GM21390 (cell line): ENCODE data around the gene URB2.
"Not testable (repeated sequence)": the region's sequence is repeated elsewhere in the genome, so short reads cannot be mapped to it uniquely, and the experiment has no call there.

Source experiments
- ATAC-seq: cut with Tn5 transposase; IDR thresholded peaks from one replicate; pipeline ENCODE4 v1.9.1; 2021; ENCODE audit not compliant: unreplicated experiment

URB2 gene

DNA sequence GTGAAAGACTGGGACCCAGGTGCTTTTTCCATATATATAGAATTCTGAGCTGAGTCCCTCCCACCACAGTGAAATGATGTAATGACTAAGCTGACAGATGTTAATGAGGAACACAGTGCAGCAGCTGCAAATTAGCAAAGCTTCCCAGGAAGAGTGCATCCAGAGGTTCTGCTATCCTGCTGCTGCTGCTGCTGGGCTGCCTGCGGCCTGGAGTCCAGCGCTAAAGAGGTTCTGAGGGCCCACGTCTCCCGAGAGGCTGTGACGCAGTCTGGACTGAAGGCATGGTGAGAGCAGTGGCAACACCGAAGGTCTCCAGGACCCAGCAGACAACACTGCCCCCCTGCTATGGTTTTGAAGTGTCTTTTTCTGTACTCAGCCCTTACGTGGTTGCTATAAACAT is 63.9 kb downstream of the URB2 start:
- ATAC-seq: no peak

DNA sequence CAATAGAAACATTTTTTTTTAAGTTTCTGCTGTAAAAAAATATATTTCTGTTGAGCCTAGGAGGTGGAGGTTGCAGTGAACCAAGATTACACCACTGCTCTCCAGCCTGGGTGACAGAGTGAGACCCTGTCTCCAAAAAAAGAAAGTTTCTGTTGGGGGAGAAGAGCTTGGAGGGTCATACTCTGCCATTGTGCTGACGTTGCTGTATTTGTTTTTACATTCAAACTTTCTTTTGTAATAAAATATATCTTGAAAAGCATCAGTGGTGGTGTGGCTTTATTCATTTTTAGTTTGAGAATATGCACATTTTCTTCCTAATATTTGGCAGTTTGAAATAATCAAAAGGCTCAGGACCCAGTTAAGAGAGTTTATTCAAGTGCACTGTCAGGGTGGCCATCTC is 64.6 kb downstream of the URB2 start:
- no peak for ATAC-seq

DNA sequence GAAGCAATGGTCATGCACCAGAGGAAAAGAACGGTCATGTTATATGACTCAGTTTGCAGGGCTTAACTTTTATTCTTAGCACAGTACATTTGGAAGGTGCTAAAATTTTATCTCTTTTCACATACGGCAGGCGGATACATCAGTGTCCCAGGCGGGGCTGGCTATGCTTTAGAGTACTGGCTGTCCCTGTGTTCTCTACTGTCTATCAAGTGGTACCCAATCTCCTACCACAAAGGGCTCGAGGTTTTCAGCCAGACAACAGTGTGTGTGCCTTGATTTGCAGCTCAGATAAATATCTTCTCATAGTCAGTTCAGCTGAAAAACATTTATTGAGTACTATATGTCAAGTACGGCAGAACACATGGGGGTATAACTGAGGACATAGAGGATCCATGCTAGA is 65.3 kb downstream of the URB2 start:
- no peak for ATAC-seq

DNA sequence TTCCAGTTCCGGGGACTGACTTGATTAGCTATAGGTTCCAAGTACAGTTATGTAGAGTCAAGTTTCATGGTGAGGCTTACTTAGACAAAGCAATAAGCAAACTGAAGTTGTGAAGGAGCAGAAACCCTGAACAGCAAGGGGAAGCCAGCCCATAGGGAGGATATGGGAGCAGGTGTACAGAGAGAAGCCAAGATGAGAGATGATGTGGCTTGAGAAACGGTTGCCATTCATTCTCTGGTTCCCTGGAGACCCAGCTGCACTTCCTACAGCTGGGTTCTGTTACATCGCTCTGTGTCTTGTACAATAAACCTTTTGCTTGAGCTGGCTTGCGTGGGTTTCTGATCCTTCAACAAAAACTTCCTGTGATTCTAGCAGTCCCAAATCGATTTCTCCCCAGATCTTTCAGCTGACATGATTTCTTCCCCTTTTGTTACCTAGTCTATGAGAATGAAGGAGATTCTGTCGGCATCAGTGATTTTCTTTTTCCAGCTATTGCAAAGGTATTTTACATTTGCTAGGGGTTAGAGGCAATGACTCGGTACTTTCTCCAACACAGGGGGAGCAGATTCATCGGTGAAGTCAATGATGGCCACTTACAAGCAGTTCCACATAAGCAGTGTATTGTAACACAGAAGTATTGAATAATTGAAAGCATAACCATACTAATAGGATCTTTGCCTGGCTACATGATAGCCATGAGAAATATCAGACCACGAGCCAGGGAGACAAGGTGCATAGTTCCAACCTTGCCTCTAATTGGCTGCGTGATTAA is 67.3 kb downstream of the URB2 start:
- ATAC-seq: peak; percentile 65

DNA sequence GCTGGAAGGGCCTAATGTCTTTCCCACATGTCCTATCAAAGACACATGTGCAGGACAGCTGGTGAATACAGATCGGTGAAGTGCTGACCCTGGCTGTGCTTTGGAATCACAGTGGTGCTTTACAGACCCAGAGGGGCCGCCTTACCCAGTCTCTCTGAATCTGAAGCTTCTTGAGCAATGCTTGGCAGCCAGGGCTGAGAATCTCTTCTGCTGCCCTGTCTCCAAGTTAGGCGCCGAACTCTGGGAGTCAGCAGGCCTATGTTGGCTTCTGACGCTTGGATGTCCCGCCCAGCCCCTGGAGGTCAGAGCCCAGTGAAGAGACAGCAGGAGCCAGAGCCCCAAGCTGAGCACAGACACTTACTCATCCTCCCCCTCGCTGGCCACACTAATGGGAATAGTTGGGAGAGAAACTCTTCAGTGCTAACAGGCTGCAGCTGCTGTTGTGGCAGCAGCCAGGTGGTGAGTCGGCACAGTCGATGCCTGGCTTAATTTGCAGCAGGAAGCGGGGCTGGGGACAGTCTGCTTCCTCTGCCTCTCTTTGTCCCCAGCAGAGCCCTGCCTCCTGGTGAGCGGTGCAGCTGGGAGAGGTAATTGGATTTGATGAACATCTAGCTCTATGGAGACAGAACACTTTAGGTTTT is 68.1 kb downstream of the URB2 start:
- no peak for ATAC-seq

DNA sequence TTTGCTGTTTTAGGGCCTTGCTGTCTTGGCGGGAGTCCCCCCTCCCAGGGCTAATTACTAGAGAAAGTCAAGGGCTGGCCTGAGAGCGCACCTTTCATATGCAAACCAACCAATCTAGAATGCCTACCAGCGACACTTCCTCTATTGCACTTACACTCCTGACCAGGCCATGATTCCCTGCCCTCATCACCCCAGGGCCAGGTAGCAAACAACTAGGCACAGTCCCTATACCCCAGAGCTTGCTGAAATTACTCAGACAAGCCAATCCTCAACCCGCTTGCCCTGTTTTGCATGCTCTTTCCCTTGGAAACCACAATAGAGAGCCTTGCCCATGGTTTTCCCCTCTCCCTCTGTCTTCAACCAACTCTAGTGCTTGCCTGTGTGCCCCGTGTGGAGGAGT is 70.3 kb downstream of the URB2 start:
- no peak for ATAC-seq

DNA sequence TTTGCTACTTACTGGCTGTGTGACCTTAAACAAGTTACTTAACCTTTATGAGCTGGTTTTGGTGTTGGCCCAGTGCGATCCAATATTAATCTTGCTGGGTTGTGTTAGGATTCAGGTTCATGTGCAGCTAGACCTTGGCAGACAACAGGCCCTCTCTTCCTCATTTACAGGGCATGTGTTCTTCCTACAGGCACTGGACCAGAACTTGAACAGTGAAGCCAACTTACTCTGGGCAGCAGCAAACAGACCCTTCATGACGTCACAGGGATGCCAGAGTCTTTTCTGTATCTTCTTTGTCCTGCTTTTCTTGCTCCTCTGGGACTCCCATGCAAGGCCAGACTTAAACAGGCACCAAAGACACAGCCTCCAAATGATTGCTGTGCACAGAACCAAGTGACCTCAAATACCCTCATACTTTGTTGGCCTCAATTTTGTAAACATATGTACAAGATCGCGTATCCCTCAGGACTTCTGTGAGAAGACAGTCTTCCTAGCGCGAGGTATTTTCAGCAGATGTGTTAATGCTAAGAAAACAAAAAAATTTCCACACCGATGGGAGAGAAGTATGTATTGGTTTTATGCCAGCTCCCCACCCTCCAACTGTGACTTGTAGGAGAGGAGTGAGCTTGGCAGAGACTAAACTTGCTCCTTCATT is 73.7 kb downstream of the URB2 start:
- no peak for ATAC-seq

DNA sequence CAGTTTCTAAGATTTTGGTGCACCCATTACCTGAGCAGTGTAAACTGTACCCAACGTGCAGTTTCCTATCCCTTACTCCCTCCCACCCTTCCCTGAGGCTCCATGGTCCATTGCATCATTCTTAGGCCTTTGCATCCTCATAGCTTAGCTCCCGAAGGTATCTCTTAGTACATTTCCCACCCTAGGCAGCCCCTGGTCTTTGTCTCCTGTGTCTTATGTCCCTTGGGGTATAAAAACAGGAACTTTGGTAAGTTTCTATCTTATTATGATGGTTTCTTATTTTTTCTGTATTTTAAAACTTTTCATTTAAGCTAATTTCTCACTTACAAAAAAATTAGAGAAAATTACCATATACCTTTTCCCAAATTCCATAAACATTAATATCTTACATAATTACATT is 78.1 kb downstream of the URB2 start:
- ATAC-seq: no peak

DNA sequence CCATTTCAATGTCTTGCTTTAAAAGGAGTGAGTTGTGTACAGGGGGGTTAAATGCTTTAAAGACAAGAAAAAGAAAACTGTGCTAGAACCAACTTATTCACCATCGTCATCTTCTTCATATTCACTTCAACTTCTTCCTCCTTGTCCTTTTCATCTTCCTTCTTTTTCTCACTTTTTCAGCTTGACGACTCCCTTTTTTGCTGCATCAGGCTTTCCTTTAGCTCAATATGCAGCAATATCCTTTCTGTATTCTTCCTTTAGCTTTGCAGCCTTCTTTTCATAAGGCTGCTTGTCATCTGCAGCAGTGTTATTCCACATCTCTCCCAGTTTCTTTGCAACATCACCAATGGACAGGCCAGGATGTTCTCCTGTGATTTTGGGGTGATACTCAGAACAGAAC is 79.1 kb downstream of the URB2 start:
- ATAC-seq: not testable (repeated sequence)

DNA sequence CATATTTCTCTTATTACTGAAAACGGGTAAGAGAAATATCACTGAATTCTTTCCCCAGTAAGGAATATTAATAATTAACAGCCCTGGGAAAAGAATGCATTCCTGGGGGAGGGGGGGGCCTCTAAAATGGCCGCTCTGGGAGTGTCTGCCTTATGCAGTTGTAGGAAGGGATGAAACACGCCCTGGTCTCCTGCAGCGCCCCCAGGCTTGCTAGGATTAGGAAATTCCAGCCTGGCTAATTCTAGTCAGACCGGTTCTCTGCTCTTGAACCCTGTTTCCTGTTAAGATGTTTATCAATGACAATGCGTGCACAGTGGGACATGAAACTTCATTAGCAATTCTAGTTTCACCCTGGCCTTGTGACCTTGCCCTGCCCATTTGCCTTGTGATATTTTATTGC is 81.1 kb downstream of the URB2 start:
- not testable (repeated sequence) for ATAC-seq

DNA sequence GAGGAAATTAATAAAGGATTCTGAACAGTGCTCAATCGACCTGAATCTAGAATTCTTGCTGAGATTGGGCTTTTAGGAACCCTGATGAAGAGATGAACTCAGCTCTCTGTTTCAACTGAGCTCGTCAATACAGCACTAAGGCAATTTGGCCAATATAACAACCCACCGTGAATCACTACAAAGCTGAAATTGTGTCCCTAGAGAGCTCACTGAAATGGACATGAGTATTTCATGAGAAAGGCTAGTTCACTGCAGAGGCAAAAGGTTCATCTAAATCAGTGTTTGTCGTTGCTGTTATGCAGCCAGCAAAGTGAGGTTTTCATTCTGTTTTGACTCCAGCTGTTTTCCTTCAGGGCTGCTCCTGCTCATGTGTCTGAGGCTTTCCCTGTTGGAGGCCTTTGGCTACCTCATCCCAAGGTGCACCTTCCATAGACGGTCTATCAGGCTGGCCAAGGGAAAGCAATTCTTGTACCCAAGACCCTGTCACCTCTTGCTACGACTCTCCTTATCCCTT is 83.5 kb downstream of the URB2 start:
- no peak for ATAC-seq
